IPS-18a (cell line): ENCODE data around the gene ARRDC3.

Experiments
- H3K27ac ChIP-seq: one replicate; pipeline ENCODE4 v1.5.1; 2013; ENCODE audit warnings: low read length
- H3K27me3 ChIP-seq: one replicate; pipeline ENCODE4 v1.6.1; 2013; ENCODE audit warnings: mild to moderate bottlenecking, low read length; ENCODE audit not compliant: control insufficient read depth, insufficient read depth
- H3K36me3 ChIP-seq: one replicate; pipeline ENCODE4 v1.6.1; 2013; ENCODE audit warnings: low read depth, low read length; ENCODE audit not compliant: control insufficient read depth
- H3K4me1 ChIP-seq: one replicate; pipeline ENCODE4 v1.6.1; 2013; ENCODE audit warnings: low read depth, low read length; ENCODE audit not compliant: control insufficient read depth
- H3K4me3 ChIP-seq: one replicate; pipeline ENCODE4 v1.5.1; 2013; ENCODE audit warnings: low read length
- H3K9ac ChIP-seq: one replicate; pipeline ENCODE4 v1.6.1; 2013; ENCODE audit warnings: mild to moderate bottlenecking, low read length, moderate library complexity
- H3K9me3 ChIP-seq: one replicate; pipeline ENCODE4 v1.6.1; 2013; ENCODE audit warnings: low read depth, low read length; ENCODE audit not compliant: control insufficient read depth

Gene ARRDC3

DNA sequence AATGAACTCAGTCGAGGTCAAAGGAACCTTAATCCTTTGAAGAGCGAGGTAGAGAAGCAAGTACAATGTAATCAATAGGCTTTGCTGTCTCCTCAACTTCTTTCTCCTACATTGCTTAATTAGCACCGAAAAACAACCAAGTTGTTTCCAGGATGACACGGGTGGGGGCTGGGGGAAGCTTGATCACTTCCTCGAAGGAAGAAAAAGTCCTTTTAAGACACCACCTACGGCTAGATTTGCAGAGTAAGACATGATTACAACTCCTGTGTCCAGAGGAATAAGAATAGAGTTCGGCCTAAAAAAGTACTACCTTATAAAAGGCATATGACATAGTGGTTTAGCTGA is 811 bp upstream of the ARRDC3 start:
- peak overlapping the region; percentile 95 for H3K4me3 ChIP-seq
- peaks cover 9% of the 10 kb centered on the region for H3K4me1 ChIP-seq
- H3K27me3 ChIP-seq, result no peaks in the 10 kb centered on the region
- H3K27ac ChIP-seq, result peak overlapping the region; percentile 68
- no peaks in the 10 kb centered on the region for H3K36me3 ChIP-seq
- H3K9me3 ChIP-seq, result no peaks in the 10 kb centered on the region
- peak overlapping the region; percentile 100 for H3K9ac ChIP-seq

GRCh38 chr5:91382530-91383026 is 539 bp downstream of the ARRDC3 start:
- peak overlapping the region; percentile 83 for H3K27ac ChIP-seq
- peaks cover 16% of the 10 kb centered on the region for H3K4me1 ChIP-seq
- no peaks in the 10 kb centered on the region for H3K27me3 ChIP-seq
- peak overlapping the region; percentile 100 for H3K9ac ChIP-seq
- peak overlapping the region; percentile 95 for H3K4me3 ChIP-seq
- no peaks in the 10 kb centered on the region for H3K9me3 ChIP-seq
- H3K36me3 ChIP-seq, result peaks cover 4% of the 10 kb centered on the region

DNA sequence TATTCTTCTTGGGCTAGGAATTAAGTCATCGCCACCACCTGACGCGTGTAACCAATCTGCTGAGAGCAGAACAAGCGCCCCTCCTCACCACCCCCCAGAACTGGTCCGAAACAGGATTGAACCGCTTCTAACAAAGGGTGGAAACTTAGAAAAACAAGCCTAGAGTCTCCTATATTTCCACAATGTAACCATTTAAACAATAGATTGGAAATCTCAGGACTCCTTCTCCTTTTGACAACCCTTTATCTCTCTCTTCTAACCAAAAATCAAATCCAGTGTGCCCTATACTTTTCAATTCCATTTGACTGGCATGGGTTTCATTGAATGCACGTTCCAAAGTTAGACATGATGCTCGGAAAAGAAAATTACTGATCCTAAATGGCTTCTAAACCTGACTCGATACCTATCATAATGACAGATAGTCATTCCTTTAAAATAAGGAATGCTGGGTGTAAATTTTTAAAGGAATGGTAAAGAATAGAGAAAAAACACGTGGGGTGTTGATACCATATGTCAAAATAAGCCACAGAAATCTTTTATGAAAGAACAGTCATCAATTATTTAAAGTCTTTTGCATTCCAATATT is 1.2 kb downstream of the ARRDC3 start:
- peak overlapping the region; percentile 83 for H3K27ac ChIP-seq
- no peaks in the 10 kb centered on the region for H3K9me3 ChIP-seq
- H3K4me1 ChIP-seq, result peaks cover 16% of the 10 kb centered on the region
- H3K4me3 ChIP-seq, result peak overlapping the region; percentile 95
- H3K9ac ChIP-seq, result peak overlapping the region; percentile 100
- peaks cover 10% of the 10 kb centered on the region for H3K36me3 ChIP-seq
- H3K27me3 ChIP-seq, result no peaks in the 10 kb centered on the region

- Histone ChIP-seq H3K4me1 (peaks cover 16% of the 10 kb centered on the region), H3K9ac (peak overlapping the region; percentile 100), H3K36me3 (peaks cover 14% of the 10 kb centered on the region), H3K4me3 (peak overlapping the region; percentile 95), H3K9me3 (no peaks in the 10 kb centered on the region), H3K27ac (peak overlapping the region; percentile 83), H3K27me3 (no peaks in the 10 kb centered on the region)
Observed at GRCh38 chr5:91381239-91381773, 1.8 kb downstream of the ARRDC3 start.

- Histone ChIP-seq H3K4me3 (peak overlapping the region; percentile 95), H3K36me3 (peaks cover 20% of the 10 kb centered on the region), H3K27ac (peak overlapping the region; percentile 86)
Observed at GRCh38 chr5:91380491-91381238, 2.5 kb downstream of the ARRDC3 start.

DNA sequence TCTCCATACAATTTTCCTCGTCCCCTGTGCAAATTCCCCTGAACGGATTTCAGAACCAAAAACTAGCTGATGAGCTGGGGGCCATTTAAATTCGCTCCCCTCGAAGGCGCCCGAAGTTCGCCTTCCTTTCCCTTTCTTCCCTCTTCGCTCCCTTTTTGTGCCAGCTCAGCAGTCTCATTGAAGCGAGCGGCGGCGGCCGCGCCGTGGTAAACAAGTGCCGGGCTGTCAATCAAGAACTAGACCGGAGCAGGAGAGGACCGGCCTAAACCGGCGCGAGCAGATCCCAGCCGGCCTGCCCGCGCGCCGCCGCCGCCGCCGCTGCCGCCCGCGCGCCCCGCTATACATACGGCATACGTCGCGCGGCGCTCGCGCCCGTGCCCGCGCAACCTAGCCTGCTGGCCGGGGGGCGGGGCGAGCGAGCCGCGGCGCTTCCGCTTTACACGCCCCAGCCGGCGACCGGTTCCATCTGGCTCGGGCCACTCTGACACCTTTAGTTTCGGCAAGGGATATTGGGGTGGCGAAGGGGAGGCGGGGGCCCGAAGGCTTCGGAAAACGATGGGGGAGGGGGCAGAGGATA is 3.1 kb downstream of the ARRDC3 start:
- Histone ChIP-seq H3K36me3 (peaks cover 26% of the 10 kb centered on the region), H3K27ac (peak overlapping the region; percentile 100), H3K27me3 (no peaks in the 10 kb centered on the region), H3K9ac (peak overlapping the region; percentile 100), H3K4me3 (peak overlapping the region; percentile 97), H3K9me3 (no peaks in the 10 kb centered on the region), H3K4me1 (peaks cover 16% of the 10 kb centered on the region)

More at GRCh38 chr5:91380491-91381238, 2.5 kb downstream of the ARRDC3 start:
- Histone ChIP-seq H3K9ac (peak overlapping the region; percentile 100), H3K27me3 (no peaks in the 10 kb centered on the region), H3K9me3 (no peaks in the 10 kb centered on the region), H3K4me1 (peaks cover 16% of the 10 kb centered on the region)

DNA sequence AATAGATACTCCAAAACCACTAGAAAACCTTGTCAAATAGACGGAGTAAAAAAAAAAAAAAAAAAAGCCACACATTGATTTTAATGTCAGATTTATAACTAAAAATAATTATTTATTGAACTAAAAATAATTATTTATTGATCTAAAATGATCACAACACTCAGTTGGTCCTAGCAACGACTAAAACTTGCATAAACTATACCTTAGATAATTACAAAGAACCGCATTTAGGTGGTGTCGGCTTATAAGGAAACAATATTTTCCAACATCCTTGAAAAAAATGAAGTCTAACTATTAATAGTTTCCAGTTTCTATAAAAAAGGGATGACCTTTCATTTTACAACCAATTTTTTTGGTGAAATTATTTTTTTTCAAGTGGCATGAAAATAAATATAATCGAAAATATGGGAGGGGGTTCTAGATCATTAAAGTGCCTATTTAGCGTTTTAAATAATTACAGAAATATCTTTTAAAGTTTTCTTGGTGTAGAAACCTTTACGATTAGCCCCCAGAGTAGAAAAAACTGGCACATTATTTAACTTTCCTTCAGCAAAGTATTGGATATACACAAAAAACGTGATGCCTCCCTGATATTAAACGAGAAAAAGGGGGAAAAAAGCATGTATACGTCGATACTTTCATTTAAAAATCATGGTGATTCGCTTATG is 3.7 kb downstream of the ARRDC3 start:
- H3K4me3 ChIP-seq, result peak overlapping the region; percentile 97
- H3K27me3 ChIP-seq, result no peaks in the 10 kb centered on the region
- H3K36me3 ChIP-seq, result peaks cover 32% of the 10 kb centered on the region
- H3K9ac ChIP-seq, result peak overlapping the region; percentile 100
- no peaks in the 10 kb centered on the region for H3K9me3 ChIP-seq
- H3K27ac ChIP-seq, result peak overlapping the region; percentile 100
- peaks cover 12% of the 10 kb centered on the region for H3K4me1 ChIP-seq

DNA sequence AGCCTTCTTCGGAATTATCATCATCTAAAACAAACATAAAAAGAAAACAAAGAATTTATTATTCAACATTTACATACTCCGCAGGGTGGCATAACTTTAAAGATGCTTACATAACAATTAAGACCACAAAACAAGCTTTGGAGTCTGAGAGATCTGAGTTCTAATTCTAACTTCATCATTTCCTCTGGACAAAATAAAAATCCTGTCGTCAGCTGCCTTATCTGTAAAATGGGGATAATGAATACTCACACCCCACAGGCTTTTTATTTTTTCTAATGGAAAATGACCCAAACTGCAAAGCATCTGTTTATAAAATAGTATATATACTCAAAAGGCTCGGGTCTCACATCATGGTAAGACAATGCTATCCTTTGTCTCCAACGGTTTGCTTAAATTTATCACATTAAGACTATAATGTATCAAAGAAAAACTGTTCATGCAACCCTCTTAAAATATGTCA is 4.3 kb downstream of the ARRDC3 start:
- Histone ChIP-seq H3K9me3 (no peaks in the 10 kb centered on the region), H3K4me1 (peaks cover 7% of the 10 kb centered on the region), H3K36me3 (peaks cover 38% of the 10 kb centered on the region), H3K4me3 (peak overlapping the region; percentile 97), H3K27ac (peak overlapping the region; percentile 100), H3K9ac (peak overlapping the region; percentile 100), H3K27me3 (no peaks in the 10 kb centered on the region)

- peaks cover 74% of the 10 kb centered on the region for H3K36me3 ChIP-seq
- no peaks in the 10 kb centered on the region for H3K27me3 ChIP-seq
- H3K4me3 ChIP-seq, result no peak overlapping the region
- H3K27ac ChIP-seq, result no peak overlapping the region
- no peaks in the 10 kb centered on the region for H3K9me3 ChIP-seq
- H3K4me1 ChIP-seq, result peaks cover 7% of the 10 kb centered on the region
- H3K9ac ChIP-seq, result no peak overlapping the region
Observed at GRCh38 chr5:91374893-91375520, 8.1 kb downstream of the ARRDC3 start.

DNA sequence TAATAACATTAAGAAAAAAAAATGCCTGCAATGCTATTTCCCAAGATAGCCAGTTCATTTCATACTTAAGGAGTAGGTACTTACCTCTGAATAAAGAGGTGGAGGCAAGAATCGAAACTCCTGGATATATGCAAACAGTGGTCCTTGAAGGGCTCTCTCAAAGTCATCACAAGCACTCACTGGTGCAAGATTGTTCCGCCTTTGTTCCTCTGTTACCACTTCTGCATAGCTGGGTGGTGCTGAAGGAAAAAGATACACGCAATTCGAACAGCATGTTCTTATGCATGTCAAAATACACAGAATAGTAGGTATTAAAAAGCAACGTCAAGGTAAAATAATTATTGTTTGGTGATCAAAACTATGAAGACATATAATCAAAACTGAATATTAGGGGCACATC is 9.5 kb downstream of the ARRDC3 start:
- H3K36me3 ChIP-seq, result peaks cover 84% of the 10 kb centered on the region
- H3K27ac ChIP-seq, result no peak overlapping the region
- H3K9ac ChIP-seq, result no peak overlapping the region
- peaks cover 3% of the 10 kb centered on the region for H3K4me1 ChIP-seq
- no peaks in the 10 kb centered on the region for H3K27me3 ChIP-seq
- H3K9me3 ChIP-seq, result no peaks in the 10 kb centered on the region
- H3K4me3 ChIP-seq, result no peak overlapping the region

- Histone ChIP-seq H3K27ac (no peak overlapping the region), H3K36me3 (peaks cover 85% of the 10 kb centered on the region), H3K4me3 (no peak overlapping the region), H3K9ac (no peak overlapping the region), H3K4me1 (no peaks in the 10 kb centered on the region), H3K9me3 (no peaks in the 10 kb centered on the region), H3K27me3 (no peaks in the 10 kb centered on the region)
Observed at GRCh38 chr5:91373006-91373405, 10.1 kb downstream of the ARRDC3 start.
